Measurements from ENCODE around the gene NTRK3.

DNA sequence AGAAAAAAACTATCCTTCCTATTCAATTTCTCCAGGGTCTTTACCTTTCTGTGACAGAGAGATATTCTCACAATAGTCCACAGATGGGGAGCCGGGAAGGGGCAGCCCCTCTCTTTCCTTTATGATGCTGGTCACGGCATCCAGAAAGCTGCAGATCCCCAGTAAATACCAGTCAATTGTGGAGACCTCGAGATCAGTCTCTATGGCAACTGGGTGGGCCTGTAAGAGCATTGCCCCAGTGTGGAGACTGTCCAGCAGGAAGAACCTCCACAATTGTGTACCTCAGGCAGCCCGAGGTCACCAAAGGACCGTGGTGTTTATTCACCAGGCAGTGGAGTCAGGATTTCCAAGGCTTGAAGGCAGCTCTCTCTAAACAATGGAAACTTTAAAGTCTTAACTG is 291.2 kb downstream of the NTRK3 start:
- TF ChIP-seq CTCF (IDR thresholded peaks at IDR 0.05) (no peak), EP300 (IDR thresholded peaks at IDR 0.05) (no peak), POLR2A (IDR thresholded peaks at IDR 0.05) (no peak)

Data from upper lobe of left lung (tissue), 4 donors.